Measurements from ENCODE around the gene CDHR5. TPM values are rescaled to one million over a fixed set of nuclear protein-coding genes. Genes with fewer than 3 reads are reported as not detected.

The CDHR5 gene
- total RNA-seq, 4 donors from 2014 or later: not detected

GRCh38 chr11:607971-608659 lies 16.6 kb downstream of the CDHR5 start:
- peak in 1 of 2 donors; percentile 86 for DNase-seq (ENCODE audit: low spot score in 2 of 2)
- no peak for TF ChIP-seq POLR2A (IDR thresholded peaks at IDR 0.05)
- TF ChIP-seq CTCF (IDR thresholded peaks at IDR 0.05): no peak
- intact Hi-C loops (cut with DNase I; ENCODE audit: low total_unique reads): no loop called here
- no peak overlapping the region for H3K4me3 ChIP-seq (ENCODE audit: low read depth, poor library complexity, severe bottlenecking)
- 93 to 94% methylated on average over 30 to 45 of the region's 45 CpGs for WGBS, 2 donors

GRCh38 chr11:607020-607780 lies 17.6 kb downstream of the CDHR5 start:
- no peak for DNase-seq (ENCODE audit: low spot score in 2 of 2)
- H3K4me3 ChIP-seq (ENCODE audit: low read depth, poor library complexity, severe bottlenecking): no peak overlapping the region
- intact Hi-C loops (cut with DNase I; ENCODE audit: low total_unique reads): no loop called here
- TF ChIP-seq CTCF (IDR thresholded peaks at IDR 0.05) (no peak), POLR2A (IDR thresholded peaks at IDR 0.05) (no peak)
- WGBS, 2 donors: 80 to 83% methylated on average over 23 to 35 of the region's 35 CpGs

- no peak for TF ChIP-seq POLR2A (IDR thresholded peaks at IDR 0.05)
- TF ChIP-seq CTCF (IDR thresholded peaks at IDR 0.05): no peak
- 42 to 67% methylated on average over 8 to 11 of the region's 19 CpGs for WGBS, 2 donors
- peak in 1 of 2 donors; percentile 87 for DNase-seq (ENCODE audit: low spot score in 2 of 2)
- intact Hi-C loops (cut with DNase I; ENCODE audit: low total_unique reads): no loop called here
- H3K4me3 ChIP-seq (ENCODE audit: low read depth, poor library complexity, severe bottlenecking): no peak overlapping the region
These were observed 18.5 kb downstream of the CDHR5 start for GRCh38 chr11:606245-606644.

- peak in 1 of 2 donors; percentile 83 for DNase-seq (ENCODE audit: low spot score in 2 of 2)
- no peak for TF ChIP-seq POLR2A (IDR thresholded peaks at IDR 0.05)
- no peak for TF ChIP-seq CTCF (IDR thresholded peaks at IDR 0.05)
- intact Hi-C loops (cut with DNase I; ENCODE audit: low total_unique reads): no loop called here
- 91 to 92% methylated on average over 29 to 31 of the region's 33 CpGs for WGBS, 2 donors
- H3K4me3 ChIP-seq (ENCODE audit: low read depth, poor library complexity, severe bottlenecking): no peak overlapping the region
These were observed 19.2 kb downstream of the CDHR5 start for GRCh38 chr11:605286-606129.

GRCh38 chr11:603154-603553 lies 21.6 kb downstream of the CDHR5 start:
- TF ChIP-seq POLR2A (IDR thresholded peaks at IDR 0.05): no peak
- no peak for TF ChIP-seq CTCF (IDR thresholded peaks at IDR 0.05)

More at GRCh38 chr11:603154-603553, 21.6 kb downstream of the CDHR5 start:
- intact Hi-C loops (cut with DNase I; ENCODE audit: low total_unique reads): no loop called here
- 91 to 92% methylated on average over 13 of the region's 13 CpGs for WGBS, 2 donors
- H3K4me3 ChIP-seq (ENCODE audit: low read depth, poor library complexity, severe bottlenecking): no peak overlapping the region
- no peak for DNase-seq (ENCODE audit: low spot score in 2 of 2)
